Right lobe of liver (tissue), 4 donors: ENCODE results near the gene RSPH6A.

Experiments used
- CTCF ChIP-seq, 4 donors: fragments of 200-600 bp in 3 of 4; fragments of 450-650 bp in 1 of 4; IDR thresholded peaks; one replicate each; pipeline versions ENCODE4 v1.5.1 to v1.8.0; 2016 to 2022; ENCODE audit warnings: antibody characterized with exemption in 4 of 4, mild to moderate bottlenecking in 2 of 4
- POLR2A ChIP-seq: fragments of 450-650 bp; IDR thresholded peaks from one replicate; pipeline ENCODE4 v1.6.1; 2017; ENCODE audit warnings: antibody characterized with exemption, mild to moderate bottlenecking
- donor health status: DM: no; HTN: no; CAD: no.
- donor health status: DM: no; HTN: no; CAD: no.
- donor health status: DM: no; HTN: yes; CAD: no.

DNA sequence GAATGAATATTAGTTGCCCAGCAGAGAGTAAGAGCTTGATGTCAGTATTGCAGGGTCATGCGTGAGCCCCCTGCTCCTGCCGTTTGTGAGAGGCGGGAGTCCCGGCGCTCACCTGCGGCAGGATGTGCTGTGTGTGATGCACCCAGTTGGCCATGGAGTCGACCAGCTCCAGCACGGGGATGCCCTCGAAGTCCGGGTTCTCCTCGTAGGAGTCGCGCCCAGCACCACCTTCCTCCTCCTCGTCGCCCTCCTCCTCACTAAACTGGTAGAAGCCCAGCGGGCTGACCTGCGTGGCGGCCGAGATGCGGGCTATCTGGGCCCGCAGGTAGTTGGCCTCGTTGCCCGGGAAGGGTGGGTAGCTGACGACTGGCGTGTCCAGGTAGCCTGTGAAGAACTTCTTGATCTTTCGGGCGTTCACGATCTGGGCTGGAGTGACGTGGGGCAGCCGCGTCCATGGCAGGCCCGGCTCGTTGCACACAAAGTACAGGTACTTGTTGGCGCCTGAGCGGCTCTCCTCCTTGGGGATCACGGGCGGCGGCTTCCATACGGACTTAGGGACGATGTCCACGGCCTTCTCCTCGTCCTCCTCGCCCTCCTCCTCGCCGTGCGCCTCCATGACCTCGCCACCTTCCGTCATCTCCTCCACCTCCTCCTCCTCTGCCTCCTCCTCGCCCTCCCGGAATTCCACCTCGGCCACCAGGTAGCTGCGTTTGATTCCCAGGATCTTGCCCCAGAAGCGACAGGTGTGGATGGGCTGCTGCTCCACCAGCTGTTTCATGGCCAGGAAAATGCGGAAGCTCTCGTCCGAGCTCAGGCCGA lies 10.8 kb downstream of the RSPH6A start:
- TF ChIP-seq CTCF (IDR thresholded peaks at IDR 0.05) = no peak
- no peak for TF ChIP-seq POLR2A
